ENCODE data around the gene CTXND2.

- no peak for TF ChIP-seq CTCF (IDR thresholded peaks at IDR 0.05; ENCODE audit: extremely low read depth in 1 of 2, insufficient read depth in 1 of 2, low read depth in 1 of 2, low read length in 2 of 2)
- no peak for TF ChIP-seq EZH2 (IDR thresholded peaks at IDR 0.05; ENCODE audit: borderline replicate concordance, low read depth, low read length, severe bottlenecking)
- TF ChIP-seq JUN (IDR thresholded peaks at IDR 0.05; ENCODE audit: borderline replicate concordance, insufficient read depth, insufficient read length, low read depth): no peak
- TF ChIP-seq MAX (IDR thresholded peaks at IDR 0.05; ENCODE audit: insufficient read depth, insufficient read length): no peak
These were observed 74.8 kb downstream of the CTXND2 start for GRCh38 chr1:150961756-150962155.

Measured in endothelial cell of umbilical vein (primary cell).